ENCODE data around the gene EVI5L.

DNA sequence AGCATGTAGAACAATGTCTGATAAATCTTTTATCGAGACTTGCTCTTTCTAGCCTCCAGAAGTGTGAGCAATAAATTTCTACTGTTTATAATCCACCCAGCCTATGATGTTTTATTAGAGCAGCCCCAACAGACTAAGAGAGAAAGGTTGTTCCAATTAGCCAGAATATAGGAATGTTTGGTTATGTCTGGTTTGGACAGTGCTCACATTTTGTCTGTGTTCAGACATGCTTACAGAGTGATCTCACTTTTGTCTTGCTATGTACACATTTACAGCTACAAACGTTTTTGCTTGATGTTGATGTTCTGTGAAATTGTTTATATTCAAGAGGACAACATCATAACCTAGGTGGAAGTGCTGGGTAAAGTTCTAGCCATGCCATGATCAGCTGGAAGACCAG is 18.0 kb upstream of the EVI5L start:
- TF ChIP-seq, protein P1, sequence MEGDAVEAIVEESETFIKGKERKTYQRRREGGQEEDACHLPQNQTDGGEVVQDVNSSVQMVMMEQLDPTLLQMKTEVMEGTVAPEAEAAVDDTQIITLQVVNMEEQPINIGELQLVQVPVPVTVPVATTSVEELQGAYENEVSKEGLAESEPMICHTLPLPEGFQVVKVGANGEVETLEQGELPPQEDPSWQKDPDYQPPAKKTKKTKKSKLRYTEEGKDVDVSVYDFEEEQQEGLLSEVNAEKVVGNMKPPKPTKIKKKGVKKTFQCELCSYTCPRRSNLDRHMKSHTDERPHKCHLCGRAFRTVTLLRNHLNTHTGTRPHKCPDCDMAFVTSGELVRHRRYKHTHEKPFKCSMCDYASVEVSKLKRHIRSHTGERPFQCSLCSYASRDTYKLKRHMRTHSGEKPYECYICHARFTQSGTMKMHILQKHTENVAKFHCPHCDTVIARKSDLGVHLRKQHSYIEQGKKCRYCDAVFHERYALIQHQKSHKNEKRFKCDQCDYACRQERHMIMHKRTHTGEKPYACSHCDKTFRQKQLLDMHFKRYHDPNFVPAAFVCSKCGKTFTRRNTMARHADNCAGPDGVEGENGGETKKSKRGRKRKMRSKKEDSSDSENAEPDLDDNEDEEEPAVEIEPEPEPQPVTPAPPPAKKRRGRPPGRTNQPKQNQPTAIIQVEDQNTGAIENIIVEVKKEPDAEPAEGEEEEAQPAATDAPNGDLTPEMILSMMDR (IDR thresholded peaks at IDR 0.05; ENCODE audit: low read depth, low read length, missing input control), result no peak
- TF ChIP-seq RXRA (IDR thresholded peaks at IDR 0.05), result no peak
- no peak for TF ChIP-seq FOXA1 (IDR thresholded peaks at IDR 0.05)
- no peak for TF ChIP-seq TAF1 (conservative IDR thresholded peaks at IDR 0.05)
